T47D (cell line): ENCODE results near the gene CHCHD5.

Experiments
- DNase-seq, 2 experiments: peaks; one replicate each; pipeline versions ENCODE4 v3.0.0 to v3.0.0-alpha.2; 2011 to 2012; ENCODE audit warnings: low read depth in 1 of 2, low spot score in 1 of 2
- JUND ChIP-seq: IDR thresholded peaks from 2 replicates; pipeline ENCODE4 v1.6.1; 2012; ENCODE audit warnings: low read depth
- in situ Hi-C: cut with HindIII; loops from 2 replicates; pipeline ENCODE4 v1.10.0; 2016; ENCODE audit warnings: low sequenced_read_pairs, low pct_unique_long_range_greater_than_20kb

CHCHD5 gene

GRCh38 chr2:112634874-112635157 is 50.4 kb downstream of the CHCHD5 start:
- no peak for TF ChIP-seq JUND
- DNase-seq, result no peak
- in situ Hi-C loops, result no loop called here

- no peak for DNase-seq
- TF ChIP-seq JUND, result no peak
- in situ Hi-C loops, result no loop called here
These were observed 52.3 kb downstream of the CHCHD5 start for GRCh38 chr2:112636605-112637288.

- no peak for DNase-seq
- no peak for TF ChIP-seq JUND
- in situ Hi-C loops, result no loop called here
These were observed 52.9 kb downstream of the CHCHD5 start for GRCh38 chr2:112637289-112637660.
